8988T (cell line): ENCODE measurements around the gene PSMD5.
A peak's percentile ranks its signal among the peaks of the same experiment; 100 is the strongest.

Source experiments
- DNase-seq: peaks from one replicate; pipeline ENCODE4 v3.0.0; 2011

PSMD5 gene

GRCh38 chr9:120842685-120843485, at the start of gene PSMD5:
Gene PSMD5, minus strand, starts transcription at chr9:120842922. Its CDS starts 13 bp downstream, at chr9:120842909.
- DNase-seq: peak; percentile 73

- DNase-seq: no peak
These were observed 49.4 kb upstream of the PSMD5 start for GRCh38 chr9:120891884-120892747.

- DNase-seq: no peak
These were observed 48.6 kb upstream of the PSMD5 start for GRCh38 chr9:120891245-120891883.

- no peak for DNase-seq
These were observed 47.9 kb upstream of the PSMD5 start for GRCh38 chr9:120890320-120891244.

GRCh38 chr9:120889606-120890271, 47.0 kb upstream of the PSMD5 start:
- no peak for DNase-seq

GRCh38 chr9:120888626-120889025, 45.9 kb upstream of the PSMD5 start:
- DNase-seq: no peak

GRCh38 chr9:120886490-120886967, 43.8 kb upstream of the PSMD5 start:
- no peak for DNase-seq

- no peak for DNase-seq
These were observed 43.2 kb upstream of the PSMD5 start for GRCh38 chr9:120885958-120886357.

- DNase-seq: no peak
These were observed 42.7 kb upstream of the PSMD5 start for GRCh38 chr9:120885457-120885856.

GRCh38 chr9:120883608-120883996, 40.9 kb upstream of the PSMD5 start:
- DNase-seq: no peak

- DNase-seq: no peak
These were observed 40.3 kb upstream of the PSMD5 start for GRCh38 chr9:120882935-120883607.

GRCh38 chr9:120879446-120879845, 36.7 kb upstream of the PSMD5 start:
- no peak for DNase-seq

GRCh38 chr9:120878188-120879130, 35.7 kb upstream of the PSMD5 start:
- no peak for DNase-seq

GRCh38 chr9:120877276-120878034, 34.7 kb upstream of the PSMD5 start:
- DNase-seq: peak; percentile 85

- no peak for DNase-seq
These were observed 34.1 kb upstream of the PSMD5 start, which contains the start of gene PHF19 for GRCh38 chr9:120876842-120877240. Gene PHF19, minus strand, starts transcription at chr9:120877188. Its CDS starts 2,447 bp downstream, at chr9:120874741.

- DNase-seq: peak; percentile 89
These were observed 33.5 kb upstream of the PSMD5 start for GRCh38 chr9:120875954-120876841.

GRCh38 chr9:120875643-120875953, 32.9 kb upstream of the PSMD5 start:
- DNase-seq: no peak

GRCh38 chr9:120875195-120875565, 32.5 kb upstream of the PSMD5 start:
- no peak for DNase-seq
